PFSK-1 (cell line): ENCODE measurements around the gene CEP170.

Experiments used
- TAF1 ChIP-seq: IDR thresholded peaks from 2 replicates; pipeline ENCODE4 v1.6.1; 2012; ENCODE audit warnings: low read length, control low read depth, borderline replicate concordance; ENCODE audit not compliant: insufficient read depth
- TF ChIP-seq, protein P1 (sequence below), 2 experiments: IDR thresholded peaks; 2 replicates each; pipeline versions ENCODE4 v1.6.1 to v1.8.0; 2011 to 2012; ENCODE audit warnings: low read depth in 2 of 2, low read length in 2 of 2, control low read depth in 1 of 2, inconsistent platforms in 1 of 2, mild to moderate bottlenecking in 1 of 2, moderate library complexity in 1 of 2; ENCODE audit not compliant: insufficient read depth in 1 of 2

GRCh38 chr1:243261390-243261789 is 6.3 kb upstream of the CEP170 start:
- TF ChIP-seq, protein P1, sequence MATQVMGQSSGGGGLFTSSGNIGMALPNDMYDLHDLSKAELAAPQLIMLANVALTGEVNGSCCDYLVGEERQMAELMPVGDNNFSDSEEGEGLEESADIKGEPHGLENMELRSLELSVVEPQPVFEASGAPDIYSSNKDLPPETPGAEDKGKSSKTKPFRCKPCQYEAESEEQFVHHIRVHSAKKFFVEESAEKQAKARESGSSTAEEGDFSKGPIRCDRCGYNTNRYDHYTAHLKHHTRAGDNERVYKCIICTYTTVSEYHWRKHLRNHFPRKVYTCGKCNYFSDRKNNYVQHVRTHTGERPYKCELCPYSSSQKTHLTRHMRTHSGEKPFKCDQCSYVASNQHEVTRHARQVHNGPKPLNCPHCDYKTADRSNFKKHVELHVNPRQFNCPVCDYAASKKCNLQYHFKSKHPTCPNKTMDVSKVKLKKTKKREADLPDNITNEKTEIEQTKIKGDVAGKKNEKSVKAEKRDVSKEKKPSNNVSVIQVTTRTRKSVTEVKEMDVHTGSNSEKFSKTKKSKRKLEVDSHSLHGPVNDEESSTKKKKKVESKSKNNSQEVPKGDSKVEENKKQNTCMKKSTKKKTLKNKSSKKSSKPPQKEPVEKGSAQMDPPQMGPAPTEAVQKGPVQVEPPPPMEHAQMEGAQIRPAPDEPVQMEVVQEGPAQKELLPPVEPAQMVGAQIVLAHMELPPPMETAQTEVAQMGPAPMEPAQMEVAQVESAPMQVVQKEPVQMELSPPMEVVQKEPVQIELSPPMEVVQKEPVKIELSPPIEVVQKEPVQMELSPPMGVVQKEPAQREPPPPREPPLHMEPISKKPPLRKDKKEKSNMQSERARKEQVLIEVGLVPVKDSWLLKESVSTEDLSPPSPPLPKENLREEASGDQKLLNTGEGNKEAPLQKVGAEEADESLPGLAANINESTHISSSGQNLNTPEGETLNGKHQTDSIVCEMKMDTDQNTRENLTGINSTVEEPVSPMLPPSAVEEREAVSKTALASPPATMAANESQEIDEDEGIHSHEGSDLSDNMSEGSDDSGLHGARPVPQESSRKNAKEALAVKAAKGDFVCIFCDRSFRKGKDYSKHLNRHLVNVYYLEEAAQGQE (IDR thresholded peaks at IDR 0.05; ENCODE audit: insufficient read depth in 1 of 2, low read depth in 2 of 2, low read length in 2 of 2), result no peak
- TF ChIP-seq TAF1, result no peak
